DMS53 treated with DMSO at 0.1 percent for 48 hours (cell line): ENCODE data around the gene TAF10.

Experiments used
- DNase-seq: peaks from one replicate; lab custom pipeline; 2025; ENCODE audit not compliant: unreplicated experiment; lab: John Stamatoyannopoulos, UW

Gene TAF10

DNA sequence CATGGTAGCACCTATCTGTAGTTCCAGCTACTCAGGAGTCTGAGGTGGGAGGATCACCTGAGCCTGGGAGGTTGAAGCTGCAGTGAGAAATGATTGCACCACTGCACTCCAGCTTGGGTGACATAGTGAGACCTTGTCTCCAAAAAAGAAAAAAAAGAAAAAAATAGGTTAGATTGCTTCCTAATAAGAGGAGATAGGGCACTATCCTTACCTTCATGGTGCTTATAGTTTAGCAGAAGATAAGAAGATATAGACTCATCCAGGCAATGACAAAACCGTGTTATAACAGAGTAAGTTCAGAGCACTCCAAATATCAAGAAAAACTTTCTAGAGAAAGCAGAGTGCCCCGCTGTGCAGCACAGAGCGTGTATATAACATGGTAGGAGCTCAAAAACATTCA is 50.7 kb downstream of the TAF10 start:
- no peak for DNase-seq
